GM19463 (cell line): ENCODE results near the gene ZBTB20.
A peak's percentile ranks its signal among the peaks of the same experiment; 100 is the strongest.

Source experiments
- ATAC-seq: cut with Tn5 transposase; IDR thresholded peaks from one replicate; pipeline ENCODE4 v1.9.1; 2021; ENCODE audit warnings: mild to moderate bottlenecking, moderate library complexity; ENCODE audit not compliant: unreplicated experiment

The ZBTB20 gene

GRCh38 chr3:114496874-114497273, 650.2 kb downstream of the ZBTB20 start:
- ATAC-seq = no peak

- no peak for ATAC-seq
These were observed 650.6 kb downstream of the ZBTB20 start for GRCh38 chr3:114496466-114496865.

GRCh38 chr3:114496021-114496434, 651.1 kb downstream of the ZBTB20 start:
- ATAC-seq = no peak

GRCh38 chr3:114494498-114494897, 652.6 kb downstream of the ZBTB20 start:
- ATAC-seq = no peak

GRCh38 chr3:114490829-114491228, 656.3 kb downstream of the ZBTB20 start:
- no peak for ATAC-seq

GRCh38 chr3:114487502-114487901, 659.6 kb downstream of the ZBTB20 start:
- ATAC-seq = no peak

- no peak for ATAC-seq
These were observed 662.2 kb downstream of the ZBTB20 start for GRCh38 chr3:114484919-114485318.

- ATAC-seq = no peak
These were observed 666.0 kb downstream of the ZBTB20 start for GRCh38 chr3:114481113-114481512.

- ATAC-seq = no peak
These were observed 666.6 kb downstream of the ZBTB20 start for GRCh38 chr3:114480442-114480841.

GRCh38 chr3:114478801-114479200, 668.3 kb downstream of the ZBTB20 start:
- ATAC-seq = no peak

- ATAC-seq = no peak
These were observed 670.6 kb downstream of the ZBTB20 start for GRCh38 chr3:114476511-114476910.

- ATAC-seq = no peak
These were observed 675.6 kb downstream of the ZBTB20 start for GRCh38 chr3:114471478-114471877.

- no peak for ATAC-seq
These were observed 678.0 kb downstream of the ZBTB20 start for GRCh38 chr3:114469070-114469469.

- ATAC-seq = no peak
These were observed 680.3 kb downstream of the ZBTB20 start for GRCh38 chr3:114466816-114467215.

GRCh38 chr3:114466251-114466650, 680.8 kb downstream of the ZBTB20 start:
- no peak for ATAC-seq

GRCh38 chr3:114464548-114464947, 682.5 kb downstream of the ZBTB20 start:
- ATAC-seq = peak; percentile 93

- ATAC-seq = no peak
These were observed 684.3 kb downstream of the ZBTB20 start for GRCh38 chr3:114462750-114463149.

- no peak for ATAC-seq
These were observed 686.6 kb downstream of the ZBTB20 start for GRCh38 chr3:114460459-114460858.

- ATAC-seq = peak; percentile 72
These were observed 690.3 kb downstream of the ZBTB20 start for GRCh38 chr3:114456742-114457141.

GRCh38 chr3:114455432-114455831, 691.7 kb downstream of the ZBTB20 start:
- ATAC-seq = no peak

- no peak for ATAC-seq
These were observed 692.4 kb downstream of the ZBTB20 start for GRCh38 chr3:114454551-114455251.

- no peak for ATAC-seq
These were observed 693.7 kb downstream of the ZBTB20 start for GRCh38 chr3:114453361-114453780.

GRCh38 chr3:114452937-114453336, 694.2 kb downstream of the ZBTB20 start:
- no peak for ATAC-seq
